Thyroid gland (tissue), 4 donors: ENCODE data around the gene PARD6A.

Experiments used
- CTCF ChIP-seq, 6 experiments: fragments of 200-600 bp in 3 of 6; fragments of 450-650 bp in 3 of 6; sonication (generic) in 3 of 6; IDR thresholded peaks; one replicate each; pipeline ENCODE4 v1.5.1; 2016 to 2019; ENCODE audit warnings: antibody characterized with exemption in 6 of 6, mild to moderate bottlenecking in 2 of 6, inconsistent platforms in 1 of 6, moderate library complexity in 1 of 6
- POLR2A ChIP-seq, 2 donors: fragments of 450-650 bp; IDR thresholded peaks; one replicate each; pipeline ENCODE4 v1.6.1; 2017; ENCODE audit warnings: antibody characterized with exemption in 2 of 2, mild to moderate bottlenecking in 2 of 2, moderate library complexity in 1 of 2

- TF ChIP-seq CTCF (IDR thresholded peaks at IDR 0.05) (no peak), POLR2A (IDR thresholded peaks at IDR 0.05) (no peak)
Measured at GRCh38 chr16:67710607-67711006, 49.8 kb downstream of the PARD6A start.
